ENCODE results near the gene OR2T1.
"Not testable (repeated sequence)": the region's sequence is repeated elsewhere in the genome, so short reads cannot be mapped to it uniquely, and the experiment has no call there.

Gene OR2T1

DNA sequence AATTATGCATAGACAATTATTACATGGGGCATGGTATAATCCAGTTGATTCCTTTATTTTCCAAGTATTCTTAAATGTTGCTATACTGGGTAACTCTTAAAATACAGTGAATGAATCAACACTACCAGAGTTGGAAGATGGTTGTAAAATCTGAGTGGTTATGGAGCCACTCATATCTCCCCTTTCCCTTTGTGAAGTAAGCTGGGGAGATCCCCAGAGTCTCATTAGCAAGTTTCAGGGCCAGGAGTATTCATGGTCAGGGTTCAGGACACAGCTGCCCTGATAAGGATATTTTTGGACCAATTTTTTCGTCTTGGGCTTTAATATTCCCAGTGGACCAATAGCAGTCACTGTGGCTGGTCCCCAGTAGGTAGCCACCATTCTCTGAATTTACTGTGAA, 35.8 kb downstream of the OR2T1 start:
- not testable (repeated sequence) for DNase-seq

DNA sequence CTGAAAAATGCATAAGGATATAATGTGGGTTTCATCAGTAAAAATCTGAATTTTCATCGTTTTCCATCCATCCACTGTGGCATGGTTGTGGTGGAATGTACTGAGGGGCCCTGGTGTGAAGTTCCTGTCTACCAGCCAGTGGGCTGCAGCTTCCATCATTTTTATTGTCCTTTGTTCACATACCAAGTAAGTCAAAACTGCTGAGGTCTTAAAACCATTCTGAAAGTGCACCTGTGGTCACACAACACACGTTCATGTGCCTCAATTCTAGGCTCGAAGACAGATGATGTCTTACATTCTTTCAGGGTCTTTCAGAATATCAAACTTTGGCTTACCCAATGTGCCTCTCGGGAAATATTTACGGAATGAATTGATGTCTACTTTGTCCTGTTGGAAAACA, 36.4 kb downstream of the OR2T1 start:
- DNase-seq: not testable (repeated sequence)

DNA sequence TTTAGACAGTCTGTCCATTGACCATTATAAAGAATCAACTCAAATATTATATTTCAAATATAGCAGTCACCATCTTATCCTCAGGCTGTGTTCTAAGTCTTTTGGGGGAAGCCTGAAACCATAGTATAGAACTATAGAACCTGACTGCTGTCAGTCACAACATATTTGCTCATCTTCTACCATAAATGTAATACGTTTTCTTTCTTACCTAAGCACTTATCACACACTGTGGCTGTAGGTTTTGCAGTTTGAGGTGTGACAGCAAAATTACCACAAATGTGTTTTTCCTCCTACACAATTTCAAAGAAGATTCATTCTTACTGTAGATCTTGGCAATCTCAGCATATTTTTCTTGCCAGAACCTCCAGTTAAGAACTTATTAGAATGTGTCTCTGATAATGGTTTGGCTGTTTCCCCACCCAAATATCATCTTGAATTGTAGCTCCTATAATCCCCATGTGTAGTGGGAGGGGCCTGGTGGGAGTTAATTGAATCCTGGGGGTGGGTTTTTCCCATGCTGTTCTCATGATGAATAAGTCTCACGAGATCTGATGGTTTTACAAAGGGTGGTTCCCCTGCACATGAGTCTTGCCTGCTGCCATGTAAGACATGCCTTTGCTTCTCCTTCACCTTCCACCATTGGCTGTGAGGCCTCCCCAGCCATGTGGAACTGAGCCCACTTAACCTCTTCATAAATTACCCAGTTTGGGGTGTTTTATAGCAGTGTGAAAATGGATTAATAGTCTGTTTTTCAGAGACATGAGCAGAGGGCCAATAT, 39.8 kb downstream of the OR2T1 start:
- not testable (repeated sequence) for DNase-seq

DNA sequence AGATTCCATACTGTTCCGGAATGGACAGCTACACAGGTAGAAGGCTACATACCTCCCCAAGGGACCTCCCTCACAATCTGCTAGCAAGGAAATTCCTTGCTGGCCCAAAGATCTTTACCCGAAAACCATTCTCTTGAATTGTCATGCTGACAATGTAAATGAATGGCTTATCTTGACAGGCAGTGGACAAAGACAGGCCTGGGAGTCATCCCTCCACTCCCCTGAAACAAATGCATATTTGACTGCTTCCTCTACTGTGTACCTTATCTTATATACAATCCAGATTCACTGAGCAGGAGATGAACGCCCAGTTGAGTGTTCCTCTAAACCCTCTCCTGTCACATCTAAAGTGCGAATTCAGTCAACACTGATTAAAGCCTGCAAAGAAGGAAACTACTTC, 41.8 kb downstream of the OR2T1 start:
- DNase-seq: not testable (repeated sequence)

DNA sequence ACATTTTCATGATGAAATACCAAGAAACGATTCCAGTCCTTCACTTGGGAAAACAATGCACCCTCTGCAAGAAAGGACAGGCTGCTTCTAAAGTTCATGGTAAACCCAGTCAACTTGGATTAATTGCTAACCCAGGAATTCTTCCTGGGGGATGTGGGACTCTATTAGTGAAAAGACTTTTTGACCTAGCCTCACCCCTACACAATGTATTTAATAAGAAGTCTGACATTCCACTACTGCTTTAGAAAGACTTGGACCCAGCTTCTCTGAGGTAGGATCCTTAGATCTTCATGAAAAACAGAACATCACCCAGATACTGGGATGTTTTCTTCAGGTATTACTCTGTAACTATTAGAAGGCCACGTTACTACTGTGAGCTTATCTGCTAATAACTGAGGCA, 42.6 kb downstream of the OR2T1 start, which contains the start of gene OR2T2:
OR2T2 (plus strand) TSS at position 239 of the 400 bp plus-strand sequence. CDS start 7,161 bp downstream, outside the sequence.
- not testable (repeated sequence) for DNase-seq

DNA sequence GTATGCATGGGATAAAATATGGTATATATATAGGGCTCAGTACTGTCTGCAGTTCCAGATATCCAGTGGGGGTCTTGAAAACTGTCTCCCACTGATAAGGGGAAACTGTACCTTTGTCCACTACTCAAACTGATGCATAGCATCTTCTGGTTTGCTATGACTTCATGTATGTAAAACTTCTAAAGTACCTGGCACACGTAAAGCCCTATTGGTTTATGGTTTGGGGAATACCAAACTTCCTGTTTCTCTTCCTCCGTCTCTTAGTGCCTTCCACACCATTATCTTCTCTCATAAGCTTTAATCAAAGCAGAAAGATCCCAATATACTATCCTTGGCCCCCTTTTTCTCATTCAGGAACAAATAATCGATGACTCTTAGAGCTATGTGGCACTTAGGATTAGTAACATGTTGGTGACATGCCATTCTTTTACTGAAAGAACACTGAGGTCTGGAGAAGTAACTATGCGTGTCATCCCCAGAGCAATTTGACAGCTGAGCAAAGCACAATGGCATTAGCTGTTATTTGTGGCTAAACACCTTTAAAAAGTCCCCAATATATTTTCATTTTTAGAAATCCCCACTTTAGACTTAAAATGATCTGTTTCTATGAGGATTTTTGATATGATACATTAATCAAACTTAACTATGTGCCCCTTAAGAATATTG, 45.7 kb downstream of the OR2T1 start:
- not testable (repeated sequence) for DNase-seq

DNA sequence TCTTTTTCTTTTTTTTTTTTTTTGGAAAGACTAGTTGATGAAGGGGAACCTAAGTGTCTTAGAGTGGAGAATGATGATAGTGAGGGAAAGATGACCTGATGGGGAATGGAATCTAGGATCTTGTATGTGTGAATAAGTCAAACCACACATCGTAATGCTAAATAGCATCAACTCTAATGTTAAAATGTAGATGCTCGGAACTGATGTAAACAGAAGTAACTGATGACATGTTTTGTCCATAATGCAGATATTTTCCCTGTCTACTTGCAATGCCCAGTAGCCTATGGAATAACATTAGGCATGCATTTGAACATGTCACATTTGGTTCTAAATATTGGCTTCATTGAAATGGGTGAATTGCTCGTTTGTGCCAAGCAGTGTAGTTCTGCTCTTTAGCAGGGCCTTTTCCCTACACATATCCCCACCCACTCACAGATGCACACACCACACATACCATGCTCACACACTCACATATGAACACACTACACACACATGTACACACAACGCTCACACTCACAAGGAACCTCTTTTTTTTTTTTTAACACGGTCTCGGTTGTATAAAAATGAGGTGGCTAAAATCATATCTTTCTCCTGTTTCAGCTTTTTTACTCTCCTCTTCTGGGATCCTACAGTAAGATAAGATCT, 47.1 kb downstream of the OR2T1 start:
- DNase-seq: not testable (repeated sequence)

DNA sequence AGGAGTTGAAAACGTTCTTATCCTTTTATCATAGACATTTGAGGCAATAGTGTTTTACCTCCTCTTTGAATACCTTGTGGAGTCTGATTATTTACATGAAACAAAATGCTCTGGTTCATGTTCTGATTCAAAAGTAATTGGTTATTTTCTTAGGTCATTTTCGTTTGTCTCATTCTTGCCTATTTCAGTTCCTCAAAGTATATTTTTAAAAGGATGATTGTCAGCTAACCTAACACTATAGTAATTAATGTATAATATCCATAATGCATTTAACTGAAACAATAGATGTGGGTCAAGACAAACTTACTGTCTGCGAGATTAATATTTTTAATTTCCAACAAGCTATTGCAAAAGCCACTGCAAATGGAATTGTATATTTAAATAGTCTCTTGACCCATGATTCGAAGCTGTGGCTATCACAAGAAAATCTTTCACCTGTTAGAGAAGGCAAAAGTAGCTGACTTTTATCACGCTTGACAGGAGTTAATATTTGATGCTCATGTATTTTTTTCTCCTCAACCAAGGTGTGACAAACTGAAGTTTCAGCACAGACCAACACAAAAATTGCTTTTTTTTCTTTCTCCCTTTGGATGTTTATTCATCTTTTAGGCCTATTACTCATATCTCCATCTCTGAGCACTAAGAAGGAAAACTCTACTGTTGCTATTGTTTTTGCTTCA, 47.8 kb downstream of the OR2T1 start:
- DNase-seq: not testable (repeated sequence)

DNA sequence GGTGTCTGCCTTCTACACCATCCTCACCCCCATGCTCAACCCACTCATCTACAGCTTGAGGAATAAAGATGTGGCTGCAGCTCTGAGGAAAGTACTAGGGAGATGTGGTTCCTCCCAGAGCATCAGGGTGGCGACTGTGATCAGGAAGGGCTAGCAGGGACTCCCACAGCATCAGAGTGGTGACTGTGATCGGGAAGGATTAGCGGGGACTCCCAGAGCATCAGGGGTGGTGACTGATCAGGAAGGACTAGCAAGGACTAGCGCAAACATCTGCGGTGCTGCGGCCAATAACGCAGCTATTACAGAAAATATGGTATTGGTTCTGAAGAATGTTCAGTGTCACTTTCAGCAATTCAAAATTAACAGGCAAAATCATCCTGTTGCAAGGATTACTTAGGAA, 50.8 kb downstream of the OR2T1 start:
- not testable (repeated sequence) for DNase-seq

DNA sequence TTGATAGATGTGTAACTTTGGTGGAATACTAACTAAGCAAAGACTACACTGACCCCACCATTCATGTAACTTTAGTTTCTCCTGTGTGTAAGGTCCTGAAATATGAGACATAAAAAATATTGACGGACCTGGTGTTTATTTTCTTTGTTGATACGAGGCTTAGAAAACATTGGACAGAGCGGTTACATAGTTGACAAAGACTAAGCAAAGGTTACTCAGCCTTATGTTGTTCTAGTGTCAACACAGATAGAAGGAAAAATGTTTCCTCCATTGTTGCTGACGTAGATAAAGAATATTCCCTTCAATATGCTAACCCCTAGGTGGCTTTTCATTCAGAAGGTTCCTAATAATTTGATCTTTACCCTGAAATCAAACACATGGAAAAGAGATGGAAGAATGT, 52.2 kb downstream of the OR2T1 start:
- not testable (repeated sequence) for DNase-seq

DNA sequence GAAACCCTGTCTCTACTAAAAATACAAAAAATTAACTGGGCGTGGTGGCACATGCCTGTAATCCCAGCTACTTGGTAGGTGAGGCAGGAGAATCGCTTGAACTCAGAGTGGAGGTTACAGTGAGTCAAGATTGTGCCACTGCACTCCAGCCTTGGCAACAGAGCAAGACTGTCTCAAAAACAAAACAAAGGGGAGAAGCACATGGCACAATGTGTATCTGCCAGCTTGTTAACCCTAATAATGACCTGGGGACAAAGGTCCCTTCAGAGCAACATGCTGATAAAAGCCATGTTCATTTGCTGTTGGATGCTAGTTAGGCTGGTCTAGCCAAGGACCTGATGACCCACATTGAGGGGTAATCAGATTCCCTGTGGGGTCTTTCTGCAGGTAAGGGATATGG, 53.8 kb downstream of the OR2T1 start:
- DNase-seq: not testable (repeated sequence)
